ENCODE data around the gene TMEM86B.
"Not testable (repeated sequence)": the region's sequence is repeated elsewhere in the genome, so short reads cannot be mapped to it uniquely, and the experiment has no call there.

The TMEM86B gene

DNA sequence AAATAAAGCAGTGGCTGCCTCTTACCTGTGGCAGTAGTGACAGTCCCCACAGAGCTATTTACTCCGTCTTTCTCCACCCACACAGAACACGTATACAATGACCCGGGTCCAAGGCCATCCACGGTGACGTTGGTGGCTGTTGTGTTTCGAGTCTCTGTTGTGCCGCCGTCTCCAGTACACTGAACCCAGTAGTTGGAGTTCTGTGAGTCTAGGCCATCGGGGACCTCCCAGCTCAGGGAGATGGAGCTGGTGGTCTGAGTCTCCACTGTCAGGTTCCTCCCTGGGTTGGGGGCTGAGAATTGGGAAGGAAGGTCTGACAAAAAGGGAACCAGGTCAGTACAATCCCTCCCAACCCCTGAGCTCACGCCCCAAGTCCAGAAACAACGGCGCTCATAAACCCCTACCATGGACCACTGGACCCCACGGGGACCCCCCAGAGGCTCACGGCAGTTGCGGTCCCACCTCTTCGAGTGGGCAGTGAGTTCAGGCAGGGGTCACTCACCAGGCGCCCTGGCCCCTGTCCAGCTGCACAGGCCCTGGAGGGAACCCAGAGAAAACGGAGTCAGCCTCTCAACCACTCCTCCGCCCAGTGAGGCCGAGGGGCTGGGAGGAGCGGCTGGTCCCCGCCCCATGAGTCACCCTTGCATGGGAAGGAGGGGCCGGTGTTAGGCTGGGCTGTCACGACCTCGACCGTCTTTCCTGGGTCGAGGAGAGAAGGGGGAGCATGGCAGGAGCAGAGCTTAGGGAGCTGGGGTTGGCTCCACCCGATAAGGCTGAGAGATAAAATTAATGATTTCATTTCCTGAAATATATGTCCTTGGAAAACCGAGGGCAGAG is 21.7 kb downstream of the TMEM86B start:
- Mint-ChIP-seq H3K27ac (no peak overlapping the region), H3K9me3 (peaks cover 2% of the 10 kb centered on the region), H3K36me3 (no peaks in the 10 kb centered on the region), H3K4me1 (peaks cover 2% of the 10 kb centered on the region), H3K27me3 (peaks cover 29% of the 10 kb centered on the region), H3K4me3 (no peak overlapping the region)
- no peak for DNase-seq (ENCODE audit: low spot score in 2 of 2)
- no peak for ATAC-seq (ENCODE audit: low read depth)

DNA sequence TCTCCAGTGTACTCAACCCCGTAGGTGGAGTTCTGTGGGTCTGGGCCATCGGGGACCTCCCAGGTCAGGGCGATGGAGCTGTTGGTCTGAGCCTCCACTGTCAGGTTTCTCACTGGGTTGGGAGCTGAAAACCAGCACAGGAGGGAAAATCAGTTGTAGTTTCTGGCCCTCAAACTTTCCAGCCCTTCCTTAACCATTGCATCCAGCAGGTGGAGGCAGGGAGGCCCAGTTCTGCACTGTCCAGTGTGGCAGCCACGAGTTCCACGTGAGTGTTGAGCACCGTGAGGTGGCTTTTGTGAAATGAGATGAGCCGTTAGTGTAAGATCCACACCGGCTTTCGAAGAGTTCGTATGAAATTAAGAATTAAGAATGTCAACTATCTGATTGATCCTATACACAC is 26.4 kb downstream of the TMEM86B start:
- peaks cover 31% of the 10 kb centered on the region for H3K27me3 Mint-ChIP-seq
- H3K4me1 Mint-ChIP-seq = not testable (repeated sequence)
- peak; percentile 55 for ATAC-seq (ENCODE audit: low read depth)

GRCh38 chr19:55199620-55200204 is 28.9 kb downstream of the TMEM86B start:
- H3K4me3 Mint-ChIP-seq = no peak overlapping the region
- no peaks in the 10 kb centered on the region for H3K9me3 Mint-ChIP-seq
- H3K4me1 Mint-ChIP-seq = peaks cover 2% of the 10 kb centered on the region
- H3K36me3 Mint-ChIP-seq = no peaks in the 10 kb centered on the region
- ATAC-seq (ENCODE audit: low read depth) (no peak), DNase-seq (ENCODE audit: low spot score in 2 of 2) (no peak)
- peaks cover 22% of the 10 kb centered on the region for H3K27me3 Mint-ChIP-seq
- no peak overlapping the region for H3K27ac Mint-ChIP-seq

More for the DNA sequence above, 26.4 kb downstream of the TMEM86B start:
- not testable (repeated sequence) for H3K36me3 Mint-ChIP-seq; H3K27ac Mint-ChIP-seq; DNase-seq (ENCODE audit: low spot score in 2 of 2); H3K4me3 Mint-ChIP-seq; H3K9me3 Mint-ChIP-seq

DNA sequence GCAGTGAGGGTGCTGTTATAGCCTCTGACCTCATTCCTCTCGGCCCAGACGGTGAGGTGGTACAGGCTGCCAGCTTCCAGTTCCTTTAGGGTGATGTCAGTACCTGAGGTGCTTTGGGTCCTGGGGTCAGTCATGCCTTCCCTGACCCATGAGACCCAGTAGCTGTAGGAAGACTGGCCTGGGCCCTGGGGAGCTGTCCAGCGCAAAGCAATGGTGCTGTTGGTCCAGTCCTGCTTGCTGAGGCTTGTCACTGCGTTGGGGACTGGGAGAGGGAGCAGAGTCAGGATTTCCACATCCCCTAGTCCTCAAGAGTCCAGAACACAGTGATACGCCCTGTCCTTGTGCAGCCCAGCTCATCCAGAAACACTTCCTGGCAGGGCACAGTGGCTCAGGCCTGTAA is 29.9 kb downstream of the TMEM86B start:
- ATAC-seq (ENCODE audit: low read depth) = no peak
- Mint-ChIP-seq H3K4me3 (no peak overlapping the region), H3K4me1 (peaks cover 2% of the 10 kb centered on the region), H3K27ac (no peak overlapping the region), H3K36me3 (no peaks in the 10 kb centered on the region), H3K9me3 (no peaks in the 10 kb centered on the region), H3K27me3 (peaks cover 19% of the 10 kb centered on the region)
- no peak for DNase-seq (ENCODE audit: low spot score in 2 of 2)

GRCh38 chr19:55197528-55197927 is 31.0 kb downstream of the TMEM86B start:
- Mint-ChIP-seq H3K4me1 (peaks cover 2% of the 10 kb centered on the region), H3K27me3 (peaks cover 16% of the 10 kb centered on the region), H3K9me3 (no peaks in the 10 kb centered on the region), H3K36me3 (no peaks in the 10 kb centered on the region), H3K4me3 (no peak overlapping the region), H3K27ac (no peak overlapping the region)
- ATAC-seq (ENCODE audit: low read depth) (no peak), DNase-seq (ENCODE audit: low spot score in 2 of 2) (no peak)

DNA sequence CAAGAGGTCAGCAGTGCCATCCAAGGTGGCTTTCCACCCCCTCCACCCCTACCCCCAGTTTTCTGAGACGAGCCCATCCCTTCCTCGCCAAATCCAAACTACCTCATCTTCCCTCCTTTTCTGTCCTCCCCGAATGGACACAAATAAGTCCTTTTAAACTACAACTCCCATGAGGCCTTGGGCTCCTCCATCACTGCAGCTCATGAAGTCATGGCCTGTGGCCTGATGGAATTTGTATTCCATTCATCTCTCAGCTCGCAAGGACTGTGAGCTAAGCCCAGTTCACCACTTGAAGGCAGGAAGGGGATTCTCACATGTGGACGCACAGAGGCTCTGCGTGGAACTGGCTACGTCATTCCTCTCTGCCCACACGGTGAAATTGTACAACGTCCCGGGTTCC is 31.8 kb downstream of the TMEM86B start:
- Mint-ChIP-seq H3K36me3 (no peaks in the 10 kb centered on the region), H3K9me3 (no peaks in the 10 kb centered on the region), H3K27ac (no peak overlapping the region), H3K4me1 (no peaks in the 10 kb centered on the region), H3K4me3 (no peak overlapping the region), H3K27me3 (peaks cover 15% of the 10 kb centered on the region)
- ATAC-seq (ENCODE audit: low read depth) (no peak), DNase-seq (ENCODE audit: low spot score in 2 of 2) (no peak)

DNA sequence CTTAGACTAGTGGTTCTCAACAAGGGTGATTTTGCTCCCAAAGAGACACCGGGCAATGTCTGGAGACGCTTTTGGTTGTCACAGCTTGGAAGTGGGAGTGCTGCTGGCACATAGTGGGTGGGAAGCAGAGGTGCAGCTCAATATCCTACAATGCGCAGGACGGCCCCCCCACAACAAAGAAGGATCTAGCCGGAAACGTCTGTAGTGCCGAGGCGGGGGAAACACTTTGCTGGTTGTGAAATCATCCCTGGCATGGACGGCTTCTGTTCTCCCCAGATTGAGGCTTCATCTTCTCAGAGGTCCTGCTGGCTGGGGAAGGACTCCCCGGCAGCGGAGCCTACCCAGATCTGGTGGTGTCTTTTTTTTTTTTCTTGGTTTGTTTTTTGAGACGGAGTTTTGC is 35.1 kb downstream of the TMEM86B start:
- H3K36me3 Mint-ChIP-seq = no peaks in the 10 kb centered on the region
- DNase-seq (ENCODE audit: low spot score in 2 of 2) (no peak), ATAC-seq (ENCODE audit: low read depth) (no peak)
- no peaks in the 10 kb centered on the region for H3K9me3 Mint-ChIP-seq
- H3K27me3 Mint-ChIP-seq = peaks cover 15% of the 10 kb centered on the region
- H3K4me1 Mint-ChIP-seq = peaks cover 6% of the 10 kb centered on the region
- no peak overlapping the region for H3K27ac Mint-ChIP-seq
- H3K4me3 Mint-ChIP-seq = no peak overlapping the region

GRCh38 chr19:55189403-55189835 is 39.1 kb downstream of the TMEM86B start:
- Mint-ChIP-seq H3K9me3 (no peaks in the 10 kb centered on the region), H3K36me3 (no peaks in the 10 kb centered on the region), H3K27ac (no peak overlapping the region), H3K4me1 (peaks cover 7% of the 10 kb centered on the region), H3K27me3 (peaks cover 18% of the 10 kb centered on the region), H3K4me3 (no peak overlapping the region)
- DNase-seq (ENCODE audit: low spot score in 2 of 2) (no peak), ATAC-seq (ENCODE audit: low read depth) (no peak)

DNA sequence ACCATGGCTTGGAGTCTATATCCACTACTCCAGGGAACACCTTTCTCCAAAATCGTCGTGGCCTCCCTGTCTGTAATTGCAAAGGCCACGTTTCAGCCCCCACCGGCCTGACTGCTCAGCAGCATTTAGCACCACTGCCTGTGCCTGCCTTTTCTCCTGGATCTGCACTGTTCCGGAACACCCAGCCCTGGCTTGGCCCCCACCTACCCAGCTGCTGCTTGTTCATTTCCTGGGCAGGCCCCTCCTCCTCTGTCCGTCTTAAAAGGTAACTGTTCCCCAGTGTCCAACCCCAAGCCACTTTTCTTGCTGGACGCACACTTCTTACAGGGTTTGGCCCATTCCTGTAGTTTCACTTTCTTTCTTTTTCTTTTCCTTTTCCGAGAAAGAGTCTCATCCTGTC is 39.9 kb downstream of the TMEM86B start:
- Mint-ChIP-seq H3K9me3 (no peaks in the 10 kb centered on the region), H3K4me3 (no peak overlapping the region), H3K36me3 (no peaks in the 10 kb centered on the region), H3K27me3 (peaks cover 21% of the 10 kb centered on the region), H3K4me1 (peaks cover 7% of the 10 kb centered on the region), H3K27ac (no peak overlapping the region)
- ATAC-seq (ENCODE audit: low read depth) (no peak), DNase-seq (ENCODE audit: low spot score in 2 of 2) (no peak)

DNA sequence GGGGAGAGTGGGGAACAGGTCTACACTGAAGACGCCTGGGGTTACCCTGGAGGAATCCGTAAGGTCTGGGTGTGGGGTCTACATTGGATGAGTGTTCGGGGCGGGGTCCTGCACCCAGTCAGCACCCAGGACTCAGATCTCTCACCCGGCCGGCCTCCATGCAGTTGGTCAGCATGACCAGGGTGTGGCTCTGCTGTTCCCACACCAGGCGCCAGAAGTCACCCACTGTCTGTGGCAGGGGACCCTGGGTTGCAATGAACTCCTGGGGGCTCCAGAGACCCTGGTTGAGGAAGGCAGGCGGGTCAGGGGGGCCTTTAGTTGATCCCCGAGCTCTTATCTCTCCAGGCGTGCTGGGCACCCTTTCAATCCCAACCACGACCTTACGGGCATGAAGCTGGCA is 42.5 kb downstream of the TMEM86B start:
- no peak overlapping the region for H3K27ac Mint-ChIP-seq
- H3K4me3 Mint-ChIP-seq = no peak overlapping the region
- no peak for ATAC-seq (ENCODE audit: low read depth)
- no peaks in the 10 kb centered on the region for H3K9me3 Mint-ChIP-seq
- H3K36me3 Mint-ChIP-seq = no peaks in the 10 kb centered on the region
- no peak for DNase-seq (ENCODE audit: low spot score in 2 of 2)
- H3K4me1 Mint-ChIP-seq = peaks cover 7% of the 10 kb centered on the region
- peaks cover 23% of the 10 kb centered on the region for H3K27me3 Mint-ChIP-seq

- Mint-ChIP-seq H3K4me1 (peaks cover 14% of the 10 kb centered on the region), H3K27me3 (peaks cover 44% of the 10 kb centered on the region), H3K27ac (no peak overlapping the region), H3K36me3 (no peaks in the 10 kb centered on the region), H3K9me3 (no peaks in the 10 kb centered on the region), H3K4me3 (no peak overlapping the region)
- ATAC-seq (ENCODE audit: low read depth) = no peak
- DNase-seq (ENCODE audit: low spot score in 2 of 2) = no peak
Measured at GRCh38 chr19:55181740-55182139, 46.8 kb downstream of the TMEM86B start.

DNA sequence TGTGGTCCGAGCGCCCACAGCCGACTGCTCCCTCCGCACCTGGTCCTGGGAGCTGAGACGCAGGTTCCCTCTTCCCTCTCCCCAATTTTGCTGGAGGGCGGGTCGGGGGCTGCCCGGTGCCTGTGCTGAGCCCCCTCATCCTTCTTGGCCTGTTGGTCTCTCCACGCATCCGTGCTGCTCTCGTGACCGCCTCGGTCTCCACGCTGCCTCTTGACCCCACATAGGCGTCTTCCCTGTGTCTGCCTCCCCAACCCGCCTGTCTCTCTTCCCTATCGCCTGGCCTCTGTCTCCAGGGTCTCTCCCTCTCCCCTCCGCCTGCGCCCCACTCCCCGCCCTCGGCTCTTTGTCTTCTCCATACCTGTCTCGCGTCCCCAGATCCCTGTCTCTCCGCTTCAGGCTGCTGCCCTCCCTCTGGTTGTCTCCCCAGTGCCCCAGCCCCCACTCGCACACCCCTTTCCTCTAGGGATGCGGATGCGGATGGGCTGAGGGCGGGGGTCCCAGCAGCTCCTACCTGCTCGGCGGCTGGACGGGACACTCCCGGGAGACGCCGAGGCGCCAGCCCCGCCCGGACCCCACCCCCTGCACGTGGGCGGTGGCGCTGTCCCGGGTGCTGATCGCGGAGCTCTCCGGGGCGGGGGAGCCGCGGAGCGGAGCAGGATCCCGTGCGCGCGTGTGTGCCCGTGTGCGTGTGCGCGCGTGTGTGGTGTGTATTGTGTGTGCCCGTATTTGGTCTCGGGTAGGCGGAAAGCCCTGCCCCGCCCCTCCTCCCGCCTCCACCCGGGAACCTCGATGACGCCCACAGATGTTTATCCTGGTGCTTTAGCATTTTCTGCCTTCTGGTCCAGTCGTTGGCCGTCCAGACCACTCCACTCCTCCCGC is 48.7 kb downstream of the TMEM86B start, which contains the start of gene SYT5:
Gene SYT5, minus strand, starts transcription at position 684 of the 879 bp plus-strand sequence. CDS start 1,248 bp downstream, outside the sequence.
- H3K9me3 Mint-ChIP-seq = no peaks in the 10 kb centered on the region
- no peaks in the 10 kb centered on the region for H3K36me3 Mint-ChIP-seq
- peak within 1 kb of the TSS; percentile 87 for H3K4me3 Mint-ChIP-seq
- H3K27me3 Mint-ChIP-seq = peaks cover 46% of the 10 kb centered on the region
- DNase-seq (ENCODE audit: low spot score in 2 of 2) = peak; percentile 56 to 74
- peak; percentile 21 for ATAC-seq (ENCODE audit: low read depth)
- peak within 1 kb of the TSS; percentile 98 for H3K27ac Mint-ChIP-seq
- peaks cover 16% of the 10 kb centered on the region for H3K4me1 Mint-ChIP-seq

DNA sequence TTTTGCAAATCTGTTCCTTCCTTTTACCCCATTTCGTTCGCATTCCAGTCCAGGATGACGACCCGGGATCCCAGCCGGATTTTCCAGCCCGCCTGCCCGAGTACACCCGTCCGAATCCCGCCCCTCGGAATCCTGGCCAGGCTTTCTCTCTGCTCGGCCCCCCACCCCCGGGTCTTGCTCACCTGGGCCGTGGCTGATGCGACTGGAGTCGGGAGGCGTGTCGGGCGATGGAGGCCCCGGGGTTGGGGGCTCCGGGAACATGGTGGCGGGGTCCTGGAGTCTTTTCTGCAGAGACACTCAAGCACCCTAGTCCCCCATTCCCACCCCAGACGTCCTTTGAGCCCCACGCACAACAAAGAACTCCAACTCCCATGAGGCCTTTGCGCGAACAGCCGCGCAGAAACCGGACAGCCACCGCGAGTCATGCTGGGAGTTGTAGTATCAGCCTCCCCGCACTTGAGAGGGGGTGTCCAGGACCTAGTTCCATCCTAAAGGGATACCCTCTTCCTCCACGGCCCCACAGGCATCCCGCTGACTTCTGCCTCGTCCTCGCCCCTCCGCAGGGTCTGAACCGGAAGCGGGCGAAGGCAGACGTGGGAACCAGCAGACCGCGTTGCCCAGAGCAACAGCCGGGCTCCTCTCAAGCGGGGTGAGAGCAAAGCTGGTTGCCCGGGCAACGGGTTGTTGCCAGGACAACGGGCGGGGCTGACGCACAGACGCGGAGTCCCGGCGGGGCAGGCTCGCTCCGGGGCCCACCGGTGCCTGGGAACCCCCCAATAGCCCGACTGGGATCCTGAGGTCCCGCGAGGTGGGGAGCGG is 49.6 kb downstream of the TMEM86B start:
- H3K9me3 Mint-ChIP-seq = no peaks in the 10 kb centered on the region
- H3K4me1 Mint-ChIP-seq = peaks cover 16% of the 10 kb centered on the region
- DNase-seq (ENCODE audit: low spot score in 2 of 2) (peak; percentile 96 to 99), ATAC-seq (ENCODE audit: low read depth) (peak; percentile 87)
- H3K4me3 Mint-ChIP-seq = peak overlapping the region; percentile 87
- peak overlapping the region; percentile 98 for H3K27ac Mint-ChIP-seq
- H3K27me3 Mint-ChIP-seq = peaks cover 44% of the 10 kb centered on the region
- H3K36me3 Mint-ChIP-seq = no peaks in the 10 kb centered on the region

All from memory B cell (primary cell).